Measurements from ENCODE around the gene HEXIM1.

Gene HEXIM1

GRCh38 chr17:45175759-45176115 lies 27.5 kb downstream of the HEXIM1 start:
- no peak for DNase-seq

DNA sequence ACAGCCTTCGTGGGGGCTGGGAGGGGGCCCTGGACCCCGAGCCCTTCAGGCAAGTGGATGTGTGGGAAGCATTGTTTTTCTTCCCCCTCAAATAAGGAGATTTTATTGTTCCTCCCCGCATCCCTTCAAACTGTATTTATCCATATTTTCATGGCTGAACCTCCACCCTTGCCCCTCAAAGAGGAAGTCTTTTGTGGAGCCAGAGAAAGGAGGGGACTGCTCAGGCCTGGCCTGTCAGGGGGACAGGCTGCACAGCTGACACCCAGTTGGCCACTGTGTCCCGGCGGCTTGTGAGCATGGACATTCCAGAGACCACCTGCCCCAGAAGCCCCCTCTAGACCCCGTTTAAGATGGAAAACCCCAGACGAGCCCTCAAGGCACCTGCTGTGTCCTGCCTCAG lies 29.3 kb downstream of the HEXIM1 start:
- no peak for DNase-seq

DNA sequence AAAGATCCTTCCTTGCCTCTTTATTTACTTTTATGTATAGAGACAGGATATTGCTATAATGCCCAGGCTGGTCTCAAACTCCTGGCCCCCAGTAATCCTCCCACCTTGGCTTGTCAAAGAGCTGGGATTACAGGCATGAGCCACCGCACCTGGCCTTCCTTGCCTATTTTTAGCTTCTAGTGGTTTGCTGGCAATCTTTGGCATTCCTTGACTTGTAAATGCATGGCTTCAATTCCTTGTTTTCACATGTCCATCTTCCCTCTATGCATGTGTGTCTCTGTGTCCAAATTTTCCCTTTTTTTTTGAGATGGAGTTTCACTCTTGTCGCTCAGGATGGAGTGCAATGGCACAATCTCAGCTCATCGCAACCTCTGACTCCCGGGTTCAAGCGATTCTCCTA lies 35.9 kb downstream of the HEXIM1 start:
- DNase-seq: no peak

GRCh38 chr17:45186801-45187354 lies 38.6 kb downstream of the HEXIM1 start:
- DNase-seq: no peak

DNA sequence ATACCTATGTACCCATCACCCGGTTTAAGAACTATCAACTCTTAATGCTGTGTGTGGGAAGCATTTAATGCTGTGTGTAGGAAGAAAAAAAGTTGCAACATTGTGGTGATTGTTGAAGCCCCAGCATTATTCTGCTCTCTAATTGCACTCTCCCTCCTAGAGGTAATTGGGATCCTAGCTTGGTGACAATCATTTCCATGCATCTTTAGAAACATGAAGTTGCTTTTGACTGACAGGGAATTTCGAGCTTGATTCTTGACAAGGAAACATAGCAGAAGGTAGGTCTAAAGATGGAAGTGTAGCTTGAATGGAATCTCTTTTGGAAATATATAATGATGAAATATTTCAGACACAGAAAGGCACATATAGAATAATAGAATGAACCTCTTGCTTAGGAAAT lies 40.7 kb downstream of the HEXIM1 start:
- no peak for DNase-seq

GRCh38 chr17:45190503-45191255 lies 42.4 kb downstream of the HEXIM1 start:
- no peak for DNase-seq

DNA sequence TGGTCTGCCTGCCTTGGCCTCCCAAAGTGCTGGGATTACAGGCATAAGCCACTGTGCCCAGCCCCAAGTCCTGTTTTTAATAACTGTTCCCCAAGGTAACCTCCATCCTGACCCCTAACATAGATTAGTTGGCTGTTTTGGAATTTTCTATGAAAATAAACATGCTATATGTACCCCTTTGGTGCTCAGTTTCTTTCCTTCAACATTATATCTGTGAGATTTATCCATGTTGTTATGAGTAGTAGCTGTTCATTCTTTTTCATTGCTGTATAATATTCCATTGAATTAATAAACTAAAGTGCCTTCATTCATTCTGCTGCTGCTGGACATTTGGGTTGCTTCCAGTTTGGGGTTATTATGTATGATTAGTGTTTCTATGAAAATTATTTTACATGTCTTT lies 47.1 kb downstream of the HEXIM1 start:
- DNase-seq: no peak

DNA sequence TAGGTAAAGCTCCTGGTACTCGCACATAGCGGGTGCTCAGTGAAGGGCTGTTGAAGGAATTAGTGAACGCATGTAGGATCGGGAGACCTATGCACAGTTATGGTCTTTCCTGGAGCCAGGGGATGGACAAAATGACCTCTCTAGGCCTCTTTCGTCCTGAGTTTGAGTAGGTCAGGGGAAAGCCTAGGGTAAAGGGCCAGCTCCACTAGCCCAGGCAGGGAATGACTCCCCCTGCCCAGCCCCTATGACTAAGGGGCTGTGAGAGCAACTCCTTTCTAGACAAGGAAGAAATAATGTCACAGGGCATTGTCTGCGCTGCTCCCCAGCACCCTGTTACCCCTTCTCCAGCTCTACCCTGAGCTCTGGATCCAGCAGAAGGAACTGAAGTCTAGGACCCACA lies 48.8 kb downstream of the HEXIM1 start:
- no peak for DNase-seq

DNA sequence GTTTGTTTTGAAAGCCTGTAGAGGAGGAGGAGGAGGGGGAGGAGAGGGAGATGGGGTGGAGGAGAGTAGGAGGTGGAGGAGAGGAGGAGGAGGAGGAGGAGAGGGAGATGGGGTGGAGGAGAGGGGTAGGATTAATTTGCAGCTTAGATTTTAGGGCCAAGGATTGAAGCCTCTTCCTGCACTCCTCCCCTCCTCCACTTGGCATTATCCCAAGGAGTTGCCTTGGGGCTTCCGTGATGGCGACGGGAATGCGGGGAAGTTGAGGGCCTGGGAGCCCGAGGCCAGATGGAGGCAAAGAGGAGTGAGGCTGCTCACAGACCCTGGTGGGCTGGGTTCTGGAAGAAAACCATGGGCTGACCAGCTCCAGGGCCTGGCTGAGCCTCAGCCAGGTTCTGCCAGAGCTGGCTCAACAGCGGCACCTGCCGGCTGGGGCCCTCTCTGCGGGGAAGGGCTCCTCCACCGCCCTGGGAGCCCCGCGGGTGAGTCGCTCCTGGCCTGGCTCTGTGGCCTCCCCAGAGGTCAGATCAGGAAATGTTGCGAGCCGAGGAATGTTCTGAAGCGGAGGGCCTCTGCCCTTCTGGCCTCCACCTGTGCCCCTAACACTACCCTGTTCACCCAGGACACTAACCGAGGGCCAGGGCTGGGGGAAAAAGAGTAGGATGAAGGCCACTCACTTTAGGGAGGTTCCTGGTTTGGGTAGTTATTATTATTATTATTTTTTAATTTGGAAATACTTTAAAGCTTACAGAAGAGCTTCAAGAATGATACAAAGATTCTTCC lies 49.5 kb downstream of the HEXIM1 start:
- DNase-seq: peak; percentile 98

DNA sequence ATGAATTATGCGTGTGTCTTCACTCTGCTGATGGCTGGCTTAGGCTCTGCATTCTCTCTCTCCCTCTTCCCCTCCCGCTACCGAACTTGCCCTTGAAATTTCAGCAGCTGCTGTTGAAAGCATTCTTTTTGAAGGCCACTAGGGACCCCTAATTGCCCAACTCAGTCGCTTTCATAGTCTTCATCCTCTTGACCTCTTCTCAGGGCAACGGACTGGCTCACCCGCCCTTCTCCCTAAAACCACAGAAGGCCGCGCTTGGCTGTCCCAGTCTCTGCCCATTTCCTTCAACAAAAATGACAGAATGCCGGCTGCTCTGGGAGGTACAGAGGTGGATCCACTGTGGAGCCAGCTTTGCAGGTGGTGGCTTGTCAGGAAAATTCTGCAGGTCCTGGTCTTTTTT lies 52.4 kb downstream of the HEXIM1 start:
- DNase-seq: no peak

- DNase-seq: no peak
Measured at GRCh38 chr17:45201457-45201856, 53.2 kb downstream of the HEXIM1 start.

All from activated CD8-positive, alpha-beta memory T cell treated with anti-CD3 and anti-CD28 coated beads, Interleukin-2, amount 50 U/mL, for 48 hours (primary cell).